Measurements from ENCODE around the gene NKX2-2. TPM values are rescaled to one million over a fixed set of nuclear protein-coding genes. Genes with fewer than 3 reads are reported as not detected.

The NKX2-2 gene
- polyA plus RNA-seq (2011; rRNA removed) (not detected in 2 replicates), polyA plus RNA-seq (2017; fragmentation: RNase III; extraction: RNeasy Plus Mini Kit Qiagen cat#74134 plus additional on column Dnase treatment) (not detected in 3 replicates), polyA minus RNA-seq (2011; rRNA and poly(A)+ RNA removed) (not detected in 2 replicates)
- not detected in 2 replicates for polyA plus RNA-seq (2012; cell fraction: cytosol; rRNA removed)
- polyA plus RNA-seq (2012; cell fraction: nucleus; rRNA removed): not detected in 2 replicates

- Histone ChIP-seq H3K4me2 (peak within 1 kb of the TSS; percentile 100), H3K4me1 (peaks cover 36% of the 10 kb centered on the region), H3K9me3 (no peaks in the 10 kb centered on the region), H3K27ac (no peak within 1 kb of the TSS), H3K4me3 (peak within 1 kb of the TSS; percentile 49)
- FAIRE-seq (no peak), DNase-seq (ENCODE audit: low read depth in 1 of 2, low spot score in 1 of 2) (no peak), ATAC-seq (no peak)
- TF ChIP-seq PHF8 (IDR thresholded peaks at IDR 0.05; ENCODE audit: borderline replicate concordance, low read depth) (no peak), BCL3 (IDR thresholded peaks at IDR 0.05) (no peak), HDAC2 (IDR thresholded peaks at IDR 0.05) (no peak), CHD4 (IDR thresholded peaks at IDR 0.05; ENCODE audit: borderline replicate concordance) (no peak), SMC3 (IDR thresholded peaks at IDR 0.05) (no peak), USF2 (IDR thresholded peaks at IDR 0.05) (no peak), NFE2L2 (conservative IDR thresholded peaks at IDR 0.05; ENCODE audit: low read length) (no peak), FOSB (CRISPR knock-in tag; IDR thresholded peaks at IDR 0.05) (no peak), HOXB5 (CRISPR knock-in tag; IDR thresholded peaks at IDR 0.05) (no peak)
- POLR2A ChIA-PET: no interaction called here
- 47% methylated on average over 44 of the region's 45 CpGs for WGBS (ENCODE audit: missing lambda C conversion rate)
- CTCF ChIA-PET: interaction anchor here (0.8 to 1.8 kb wide), 4 partner anchors 10 to 678 kb away, joined by 4 to 6 read pairs (median 5); no protein-coding TSS in a partner anchor
These were observed at the start of gene NKX2-2 for GRCh38 chr20:21513881-21514540. Gene NKX2-2 (minus strand): TSS chr20:21514064. CDS start chr20:21513669, 395 bp downstream.

- Histone ChIP-seq H3K4me2 (no peak overlapping the region), H3K4me3 (no peak overlapping the region), H3K4me1 (no peaks in the 10 kb centered on the region), H3K9me3 (peaks cover 3% of the 10 kb centered on the region; the same call in 1 of the 3 replicates), H3K27ac (no peak overlapping the region)
- CTCF ChIA-PET: interaction anchor here (0.7 to 4.8 kb wide), 9 partner anchors 10 to 725 kb away, joined by 3 to 39 read pairs (median 4); no protein-coding TSS in a partner anchor
- POLR2A ChIA-PET: no interaction called here
- WGBS (ENCODE audit: missing lambda C conversion rate): 21% methylated on average over 5 of the region's 5 CpGs
- TF ChIP-seq NFE2L2 (conservative IDR thresholded peaks at IDR 0.05; ENCODE audit: low read length): no peak
- no peak for TF ChIP-seq MAX (IDR thresholded peaks at IDR 0.05)
- no peak for TF ChIP-seq RARB (CRISPR knock-in tag; IDR thresholded peaks at IDR 0.05)
- TF ChIP-seq MAFK (IDR thresholded peaks at IDR 0.05; ENCODE audit: partially characterized antibody): no peak
- no peak for TF ChIP-seq JUNB (IDR thresholded peaks at IDR 0.05)
- no peak for TF ChIP-seq ZC3H11A (IDR thresholded peaks at IDR 0.05)
- no peak for TF ChIP-seq FOSL2 (IDR thresholded peaks at IDR 0.05)
- TF ChIP-seq FOSL2 (CRISPR knock-in tag; IDR thresholded peaks at IDR 0.05): no peak
- no peak for TF ChIP-seq NR3C1 (IDR thresholded peaks at IDR 0.05)
- TF ChIP-seq REST (IDR thresholded peaks at IDR 0.05): no peak
- TF ChIP-seq PBX3 (IDR thresholded peaks at IDR 0.05): no peak
- no peak for TF ChIP-seq CBX2 (IDR thresholded peaks at IDR 0.05; ENCODE audit: borderline replicate concordance, low read depth)
- no peak for TF ChIP-seq CTCF (IDR thresholded peaks at IDR 0.05)
- no peak for TF ChIP-seq ATOH8 (CRISPR knock-in tag; IDR thresholded peaks at IDR 0.05; ENCODE audit: low read depth)
- no peak for TF ChIP-seq TP53 (CRISPR knock-in tag; IDR thresholded peaks at IDR 0.05)
- ATAC-seq: no peak
- DNase-seq (ENCODE audit: low read depth in 1 of 2, low spot score in 1 of 2): no peak
- no peak for FAIRE-seq
These were observed 48.8 kb upstream of the NKX2-2 start for GRCh38 chr20:21562656-21563055.
